NCI-H2171 (cell line): ENCODE data around the gene RUNX1.

Experiments used
- DNase-seq: peaks from one replicate; lab custom pipeline; 2025; lab: John Stamatoyannopoulos, UW

The RUNX1 gene

GRCh38 chr21:34782506-34783360 lies 266.4 kb downstream of the RUNX1 start:
- DNase-seq = peak; percentile 14

DNA sequence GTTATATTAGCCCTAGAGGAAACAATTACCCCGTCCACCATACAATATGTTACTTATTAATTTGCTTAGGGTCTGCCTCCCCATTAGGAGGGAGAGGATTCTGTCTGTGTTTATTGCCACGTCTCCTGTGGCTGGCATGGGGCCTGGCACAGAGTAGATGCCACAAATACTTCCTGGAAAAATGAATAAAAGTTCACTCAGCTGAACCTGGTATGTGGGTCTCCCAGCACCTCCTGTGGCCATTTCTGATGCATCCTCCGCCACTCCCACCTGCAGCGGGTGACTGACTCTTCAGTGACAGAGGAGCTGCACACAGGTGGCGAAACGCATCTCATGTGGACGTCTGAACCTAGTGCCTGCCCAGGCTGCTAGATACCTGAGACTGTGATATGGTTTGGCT lies 267.6 kb downstream of the RUNX1 start:
- no peak for DNase-seq

GRCh38 chr21:34779860-34780259 lies 269.2 kb downstream of the RUNX1 start:
- DNase-seq = no peak

GRCh38 chr21:34775793-34776192 lies 273.3 kb downstream of the RUNX1 start:
- no peak for DNase-seq

DNA sequence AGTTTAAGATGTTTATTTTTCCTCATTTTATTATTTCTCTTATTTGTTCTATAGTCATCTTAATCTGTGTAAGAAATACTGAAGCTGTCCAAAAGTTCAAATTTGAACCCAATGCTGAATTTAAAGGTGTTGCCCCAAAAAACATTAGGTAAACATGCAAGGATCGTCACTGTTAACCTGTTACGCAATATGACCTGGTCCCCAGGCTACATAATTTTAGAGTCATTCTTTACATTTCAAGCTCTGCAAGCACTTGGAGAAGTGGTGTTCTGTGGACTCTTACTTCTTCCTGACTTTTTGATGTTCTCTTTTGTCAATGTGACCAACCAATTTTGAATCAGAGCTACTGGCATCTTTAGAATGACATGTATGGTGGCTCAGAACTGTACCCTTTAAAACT lies 274.4 kb downstream of the RUNX1 start:
- no peak for DNase-seq

DNA sequence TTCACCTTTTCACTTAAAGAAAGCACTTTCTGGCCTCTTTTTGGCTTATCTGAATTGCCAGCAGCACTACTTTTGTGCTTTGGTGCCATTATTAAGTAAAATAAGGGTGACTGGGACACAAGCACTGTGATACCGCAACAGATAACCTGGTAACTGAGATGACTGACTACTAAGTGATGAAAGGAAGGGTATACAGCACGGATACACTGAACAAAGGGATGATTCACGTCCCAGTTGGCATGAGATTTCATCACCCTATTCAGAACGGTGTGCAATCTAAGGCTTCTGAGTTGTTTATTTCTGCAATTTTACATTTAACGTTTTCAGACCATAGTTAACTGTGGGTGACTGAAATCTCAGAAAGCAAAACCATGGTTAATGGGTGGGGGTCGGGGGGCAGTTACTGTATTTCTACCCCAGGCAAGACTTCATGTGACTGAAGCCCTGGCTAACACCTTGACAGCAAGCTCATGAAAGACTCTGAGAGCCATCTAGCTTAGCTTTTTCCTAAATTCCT lies 277.5 kb downstream of the RUNX1 start:
- DNase-seq = no peak

- DNase-seq = no peak
These were observed 278.5 kb downstream of the RUNX1 start for GRCh38 chr21:34770576-34770975.

GRCh38 chr21:34768326-34768725 lies 280.8 kb downstream of the RUNX1 start:
- no peak for DNase-seq

GRCh38 chr21:34766862-34767261 lies 282.2 kb downstream of the RUNX1 start:
- DNase-seq = no peak

GRCh38 chr21:34765619-34766018 lies 283.5 kb downstream of the RUNX1 start:
- DNase-seq = no peak

DNA sequence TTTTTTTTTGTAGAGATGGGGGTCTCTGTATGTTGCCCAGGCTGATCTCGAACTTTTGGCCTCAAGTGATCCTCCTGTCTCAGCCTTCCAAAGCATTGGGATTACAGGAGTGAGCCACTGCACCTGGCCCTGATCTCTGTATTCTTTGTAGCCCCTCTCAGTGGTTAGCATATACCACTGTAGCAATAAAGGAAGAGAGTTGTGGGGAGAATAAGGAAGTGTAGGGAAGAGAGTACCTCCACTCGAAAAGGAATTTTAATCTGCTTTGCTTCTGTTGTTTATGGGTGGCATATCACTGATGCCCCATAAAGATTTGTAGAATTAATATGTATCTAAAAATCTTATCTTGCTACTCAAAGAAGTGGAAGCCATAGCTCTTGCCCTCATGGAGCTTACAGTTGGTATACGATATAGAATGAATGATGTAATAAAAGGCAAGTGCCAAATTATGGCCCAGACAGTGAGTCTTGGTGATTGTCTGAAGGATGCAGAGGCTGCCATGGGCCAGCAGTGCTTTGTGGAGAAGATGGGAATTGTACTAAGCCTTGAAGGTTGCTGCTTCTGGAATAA lies 284.3 kb downstream of the RUNX1 start:
- DNase-seq = no peak

DNA sequence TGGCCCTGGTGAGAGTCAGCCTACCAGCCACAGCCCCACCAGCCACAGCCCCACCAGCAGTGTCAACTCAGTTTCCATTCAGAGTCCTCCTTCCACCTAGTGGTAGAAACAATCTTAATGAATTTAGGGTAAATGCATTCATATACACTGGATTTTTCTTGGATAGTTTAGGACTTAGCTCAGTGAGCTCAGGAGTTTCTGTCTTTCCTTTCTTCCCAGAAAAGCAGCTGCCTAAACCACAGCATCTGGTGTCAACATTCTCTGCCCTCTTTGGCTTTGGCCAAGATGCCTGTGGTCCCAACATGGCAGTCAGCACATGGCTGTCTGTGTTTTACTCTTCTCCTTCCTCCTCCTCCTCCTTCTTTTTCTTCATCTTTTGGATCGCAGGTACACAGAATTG lies 286.3 kb downstream of the RUNX1 start:
- no peak for DNase-seq

DNA sequence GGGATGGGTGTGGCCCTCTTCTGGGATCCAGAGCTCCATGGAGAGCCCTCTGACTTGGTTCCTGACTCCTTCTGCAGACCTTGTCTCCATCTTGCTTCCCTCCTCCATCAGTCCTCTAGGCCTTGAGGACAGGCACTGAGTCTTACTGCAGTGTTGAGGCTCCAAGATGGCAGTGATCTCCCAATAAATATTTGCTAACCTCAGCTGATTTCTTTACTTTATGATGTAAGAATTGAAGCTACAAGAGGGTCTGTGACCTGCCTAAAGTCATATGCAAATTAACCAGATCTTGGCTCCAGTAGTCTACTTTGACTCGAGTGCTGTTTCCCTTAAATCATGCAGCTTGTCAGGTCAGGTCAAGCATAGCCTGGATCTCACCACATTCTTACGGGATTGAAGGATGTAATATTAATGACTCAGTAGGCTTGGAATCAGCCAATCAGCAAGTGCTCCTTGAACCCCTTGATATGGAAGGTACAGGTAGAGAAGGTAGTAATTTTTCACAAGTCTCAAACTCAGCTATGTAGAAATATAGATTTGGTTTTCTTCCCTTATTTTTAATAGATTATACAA lies 287.3 kb downstream of the RUNX1 start:
- DNase-seq = no peak

GRCh38 chr21:34754690-34755647 lies 294.1 kb downstream of the RUNX1 start:
- no peak for DNase-seq

- no peak for DNase-seq
These were observed 300.2 kb downstream of the RUNX1 start for GRCh38 chr21:34748862-34749261.

DNA sequence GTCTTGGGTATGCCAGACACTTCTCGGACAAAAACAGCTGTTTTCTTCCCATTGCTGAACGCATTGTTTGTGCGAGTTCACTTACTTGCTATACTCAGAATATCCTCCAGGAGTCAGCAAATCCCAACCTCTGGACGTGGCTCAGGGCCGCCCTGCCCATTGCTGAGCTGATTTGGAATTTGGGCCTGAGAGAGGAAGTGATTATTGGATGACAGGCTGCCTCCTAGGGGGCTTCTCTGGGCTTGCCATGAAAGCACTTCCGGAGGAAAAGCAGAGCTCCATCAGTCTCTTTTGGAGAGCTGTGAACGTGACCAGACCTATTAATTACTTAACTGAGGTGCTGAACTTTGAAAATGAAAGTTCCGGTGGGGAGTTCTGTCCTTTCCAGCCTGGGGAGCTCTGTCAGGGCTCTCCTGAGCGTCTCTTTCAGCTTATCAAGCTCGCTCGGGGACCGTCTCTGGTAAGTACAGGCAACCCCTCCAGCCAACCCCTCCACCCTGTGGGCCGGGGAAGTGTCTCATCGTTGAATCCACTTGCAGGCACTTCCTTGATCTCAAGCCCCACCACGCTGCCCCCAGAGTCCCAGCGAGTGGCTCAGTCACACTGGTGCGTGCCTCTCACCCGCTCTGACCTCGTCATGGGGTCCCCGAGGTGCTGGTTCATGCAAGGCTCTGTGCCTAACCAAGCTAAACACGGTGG lies 303.4 kb downstream of the RUNX1 start:
- peak; percentile 27 for DNase-seq

GRCh38 chr21:34744801-34745200 lies 304.3 kb downstream of the RUNX1 start:
- DNase-seq = no peak

DNA sequence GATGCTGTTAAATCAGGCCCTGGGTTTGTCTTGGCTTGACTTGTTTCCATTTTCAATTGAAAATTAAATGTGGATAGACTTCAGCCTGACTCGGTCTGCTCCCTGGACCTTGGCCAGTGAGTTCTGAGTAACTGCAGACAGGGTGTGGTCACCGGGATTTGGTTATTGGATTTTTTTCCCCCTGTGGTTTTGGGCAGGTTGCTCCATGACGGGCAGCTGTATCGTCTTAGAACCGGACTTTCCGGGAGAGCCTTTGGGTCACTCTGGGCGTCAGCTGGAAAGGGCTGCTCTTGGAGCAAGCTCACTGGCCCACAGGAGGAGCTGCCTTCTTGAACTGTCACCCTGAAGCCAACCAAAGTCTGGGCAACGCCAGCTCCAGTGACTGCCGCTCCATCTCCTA lies 305.3 kb downstream of the RUNX1 start:
- DNase-seq = no peak

DNA sequence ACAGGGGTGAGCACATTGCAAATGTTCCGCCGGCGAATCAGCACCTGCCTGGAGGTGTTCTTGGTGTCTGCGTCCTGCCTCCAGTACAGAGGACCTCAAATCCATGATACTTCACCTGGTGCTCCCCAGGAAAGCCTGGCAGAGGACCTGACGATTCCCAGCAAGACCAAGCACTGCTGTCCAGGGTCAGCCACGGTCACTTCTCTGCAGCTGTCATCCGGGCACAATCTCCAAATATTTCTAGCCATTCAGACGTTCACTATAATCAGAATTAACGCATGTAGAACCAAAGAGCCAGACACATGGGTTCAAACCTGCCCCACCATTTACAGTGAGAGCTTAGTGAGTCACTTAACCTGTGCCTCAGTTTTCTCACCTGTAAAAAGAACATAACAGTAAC lies 305.8 kb downstream of the RUNX1 start:
- DNase-seq = no peak

GRCh38 chr21:34740198-34740597 lies 308.9 kb downstream of the RUNX1 start:
- DNase-seq = no peak
